Measurements from ENCODE around the gene MLH3. TPM values are rescaled to one million over a fixed set of nuclear protein-coding genes. Genes with fewer than 3 reads are reported as not detected.

The MLH3 gene
- total and polyA plus RNA-seq, 2 of the 13 experiments (the other 11 are each of a cell fraction or from before 2014, with no cell fraction given), result 14.4 to 24.8 TPM

GRCh38 chr14:74975059-74975810, 76.0 kb downstream of the MLH3 start (continued):
- TF ChIP-seq, protein P1, sequence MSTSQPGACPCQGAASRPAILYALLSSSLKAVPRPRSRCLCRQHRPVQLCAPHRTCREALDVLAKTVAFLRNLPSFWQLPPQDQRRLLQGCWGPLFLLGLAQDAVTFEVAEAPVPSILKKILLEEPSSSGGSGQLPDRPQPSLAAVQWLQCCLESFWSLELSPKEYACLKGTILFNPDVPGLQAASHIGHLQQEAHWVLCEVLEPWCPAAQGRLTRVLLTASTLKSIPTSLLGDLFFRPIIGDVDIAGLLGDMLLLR (CRISPR knock-in tag; IDR thresholded peaks at IDR 0.05), result no peak
- TF ChIP-seq ETV5 (CRISPR knock-in tag; IDR thresholded peaks at IDR 0.05; ENCODE audit: borderline replicate concordance) (no peak), PHF5A (CRISPR knock-in tag; IDR thresholded peaks at IDR 0.05; ENCODE audit: low read depth, unreplicated experiment) (no peak)

- in situ Hi-C loops (cut with HindIII; ENCODE audit: extremely low pct_ligation_motif_present, low pct_unique_long_range_greater_than_20kb), result no loop called here
- H3K9me3 ChIP-seq (ENCODE audit: low read length), result no peaks in the 10 kb centered on the region
- H3K27ac ChIP-seq (ENCODE audit: extremely low read length, insufficient read depth, low read length), result no peak overlapping the region
- no TSS peak for BruUV-seq (replicated peaks)
- POLR2A ChIA-PET, result interaction anchor here (1.2 to 2.0 kb wide), 4 partner anchors 19 to 95 kb away, joined by 3 to 5 read pairs (median 4); partner anchors contain the start of genes EIF2B2, PGF and ZC2HC1C
- 16% methylated on average over 9 of the region's 15 CpGs for WGBS (ENCODE audit: low lambda C conversion rate)
- H4K20me1 ChIP-seq (ENCODE audit: insufficient read depth, low read length), result no peaks in the 10 kb centered on the region
- peak overlapping the region; percentile 70 for H3K4me2 ChIP-seq (ENCODE audit: low read depth, low read length)
- ATAC-seq (peak; percentile 43), FAIRE-seq (no peak), DNase-seq (ENCODE audit: low spot score) (no peak)
- no peak overlapping the region for H3K9ac ChIP-seq (ENCODE audit: insufficient read depth, low read depth, low read length)
- peaks cover 0 to 36% of the 10 kb centered on the region in 2 experiments; a peak in 3 of 5 replicates for H3K27me3 ChIP-seq (ENCODE audit: control insufficient read depth in 1 of 2, insufficient read depth in 2 of 2, low read length in 2 of 2)
- intact Hi-C loops (cut with micrococcal nuclease; ENCODE audit: unreplicated experiment), result no loop called here
- H3K4me1 ChIP-seq (ENCODE audit: insufficient read depth, low read length), result peaks cover 43% of the 10 kb centered on the region
- peak; percentile 86 for TF ChIP-seq ZNF770 (CRISPR knock-in tag; IDR thresholded peaks at IDR 0.05)
- 0 out of 2 replicates have a peak, but pooled peaks have one; percentile 16 for TF ChIP-seq GFI1 (CRISPR knock-in tag; IDR thresholded peaks at IDR 0.05; ENCODE audit: borderline replicate concordance)
- TF ChIP-seq MAX (IDR thresholded peaks at IDR 0.05), result peak; percentile 18; the same call in 1 of the 2 replicates
- TF ChIP-seq TEAD3 (CRISPR knock-in tag; optimal IDR thresholded peaks at IDR 0.05; ENCODE audit: borderline replicate concordance), result peak; percentile 86
- TF ChIP-seq ZNF773 (CRISPR knock-in tag; IDR thresholded peaks at IDR 0.05; ENCODE audit: borderline replicate concordance), result no peak
- TF ChIP-seq ARHGAP35 (CRISPR knock-in tag; IDR thresholded peaks at IDR 0.05; ENCODE audit: borderline replicate concordance), result no peak
- TF ChIP-seq NPAS2 (CRISPR knock-in tag; IDR thresholded peaks at IDR 0.05; ENCODE audit: borderline replicate concordance), result no peak
- peak; percentile 33; the same call in 1 of the 2 replicates for TF ChIP-seq PPARG (CRISPR knock-in tag; conservative IDR thresholded peaks at IDR 0.05)
- TF ChIP-seq SRF (IDR thresholded peaks at IDR 0.05; ENCODE audit: low read depth, low read length), result no peak
- peak; percentile 20; the same call in 1 of the 2 replicates for TF ChIP-seq ZFP91 (CRISPR knock-in tag; IDR thresholded peaks at IDR 0.05; ENCODE audit: borderline replicate concordance)
- H3K79me2 ChIP-seq (ENCODE audit: insufficient read depth, low read length), result no peaks in the 10 kb centered on the region
- H2AFZ ChIP-seq (ENCODE audit: low read length), result no peak overlapping the region
- no peaks in the 10 kb centered on the region for H3K36me3 ChIP-seq (replicated peaks in 1 of 2; ENCODE audit: control insufficient read depth in 1 of 2, insufficient read depth in 2 of 2, low read length in 2 of 2)
- CTCF ChIA-PET (ENCODE audit: low intra/inter-chr PET ratio, low total read pairs), result no interaction called here
- H3K4me3 ChIP-seq (replicated peaks in 1 of 3; ENCODE audit: insufficient read depth in 1 of 3, low read depth in 2 of 3, low read length in 3 of 3), result peak overlapping the region in 1 of 3 experiments; percentile 15; a peak in 1 of 6 replicates
These were observed 76.8 kb downstream of the MLH3 start for GRCh38 chr14:74974364-74975058.

Data from HepG2 (cell line).